Effector memory CD8-positive, alpha-beta T cell (primary cell): ENCODE results near the gene SEMA3F.

ENCODE experiments used
- ATAC-seq: fragments of 150-1000 bp; cut with Tn5 transposase; replicated peaks from 2 replicates; pipeline ENCODE4 v1.10.0; 2021; ENCODE audit warnings: mild to moderate bottlenecking, moderate library complexity
- DNase-seq, 3 experiments: peaks; one replicate each; pipeline ENCODE4 v3.0.0; 2021
- H3K27ac Mint-ChIP-seq, 2 donors: one replicate each; pipeline ENCODE4 v1.8.0; 2022; ENCODE audit warnings: mild to moderate bottlenecking in 2 of 2, mixed read lengths in 2 of 2, moderate library complexity in 2 of 2
- H3K27me3 Mint-ChIP-seq, 2 donors: one replicate each; pipeline ENCODE4 v1.8.0; 2022; ENCODE audit warnings: mixed read lengths in 2 of 2
- H3K36me3 Mint-ChIP-seq: one replicate; pipeline ENCODE4 v1.8.0; 2022; ENCODE audit warnings: mild to moderate bottlenecking, moderate library complexity, mixed read lengths; ENCODE audit not compliant: insufficient read depth
- H3K4me1 Mint-ChIP-seq, 2 donors: one replicate each; pipeline ENCODE4 v1.8.0; 2022; ENCODE audit warnings: low read depth in 2 of 2, mixed read lengths in 2 of 2
- H3K4me3 Mint-ChIP-seq, 2 donors: one replicate each; pipeline ENCODE4 v1.8.0; 2022; ENCODE audit warnings: mild to moderate bottlenecking in 2 of 2, mixed read lengths in 2 of 2, moderate library complexity in 2 of 2
- H3K9me3 Mint-ChIP-seq, 2 donors: one replicate each; pipeline ENCODE4 v1.8.0; 2022; ENCODE audit warnings: mixed read lengths in 2 of 2

The SEMA3F gene

GRCh38 chr3:50138266-50139200 lies 16.6 kb upstream of the SEMA3F start:
- H3K27me3 Mint-ChIP-seq: peaks cover 0 to 28% of the 10 kb centered on the region in 2 donors
- no peak for DNase-seq
- no peak overlapping the region for H3K4me3 Mint-ChIP-seq
- H3K27ac Mint-ChIP-seq: peak overlapping the region in 1 of 2 donors; percentile 69
- H3K36me3 Mint-ChIP-seq: peaks cover 4% of the 10 kb centered on the region
- no peaks in the 10 kb centered on the region for H3K9me3 Mint-ChIP-seq
- no peak for ATAC-seq
- H3K4me1 Mint-ChIP-seq: peaks cover 10 to 13% of the 10 kb centered on the region in 2 donors

- Mint-ChIP-seq H3K4me1 (peaks cover 10 to 13% of the 10 kb centered on the region in 2 donors), H3K27ac (peak overlapping the region in 1 of 2 donors; percentile 69), H3K36me3 (peaks cover 4% of the 10 kb centered on the region), H3K4me3 (no peak overlapping the region), H3K9me3 (no peaks in the 10 kb centered on the region), H3K27me3 (peaks cover 0 to 20% of the 10 kb centered on the region in 2 donors)
- no peak for ATAC-seq
- DNase-seq: no peak
Observed at GRCh38 chr3:50139308-50139707, 15.8 kb upstream of the SEMA3F start.

DNA sequence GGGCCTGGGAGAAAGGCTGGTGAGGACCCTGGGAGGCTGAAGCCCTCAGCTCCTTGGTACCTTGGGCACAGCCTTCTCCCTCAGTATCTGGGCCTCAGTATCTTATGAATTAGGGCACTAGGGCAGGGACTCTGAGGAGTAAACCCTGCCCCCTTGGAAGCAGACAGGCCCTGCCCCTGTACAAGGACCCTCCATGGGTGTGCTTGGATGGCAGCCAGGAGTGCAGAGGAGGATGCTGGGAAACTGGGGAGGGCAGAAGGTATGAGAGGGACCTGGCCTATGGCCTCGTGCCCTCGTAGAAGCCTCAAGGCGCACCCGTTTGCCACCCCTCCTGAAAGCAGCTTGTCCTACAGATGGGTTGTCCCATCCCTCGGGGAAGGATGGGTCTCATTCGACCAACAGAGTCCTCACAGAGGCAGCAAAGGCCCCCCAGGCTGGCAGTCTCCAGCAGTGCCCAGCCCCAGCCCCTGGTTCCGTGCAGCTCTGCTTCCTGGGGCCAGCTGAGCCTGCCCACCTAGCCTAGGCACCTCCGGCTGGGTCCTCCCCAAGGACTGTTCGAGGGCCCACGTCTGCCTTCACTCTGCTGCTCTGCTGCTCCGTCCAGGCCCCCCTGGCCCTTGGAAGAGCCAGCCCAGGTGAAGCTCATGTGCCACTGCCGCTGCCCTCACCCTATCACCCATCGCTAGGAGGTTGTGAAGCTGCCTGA lies 15.3 kb upstream of the SEMA3F start:
- H3K9me3 Mint-ChIP-seq: no peaks in the 10 kb centered on the region
- DNase-seq (no peak), ATAC-seq (no peak)
- H3K27ac Mint-ChIP-seq: no peak overlapping the region
- H3K27me3 Mint-ChIP-seq: peaks cover 0 to 19% of the 10 kb centered on the region in 2 donors
- H3K4me3 Mint-ChIP-seq: no peak overlapping the region
- H3K36me3 Mint-ChIP-seq: peaks cover 4% of the 10 kb centered on the region
- H3K4me1 Mint-ChIP-seq: peaks cover 10 to 13% of the 10 kb centered on the region in 2 donors

DNA sequence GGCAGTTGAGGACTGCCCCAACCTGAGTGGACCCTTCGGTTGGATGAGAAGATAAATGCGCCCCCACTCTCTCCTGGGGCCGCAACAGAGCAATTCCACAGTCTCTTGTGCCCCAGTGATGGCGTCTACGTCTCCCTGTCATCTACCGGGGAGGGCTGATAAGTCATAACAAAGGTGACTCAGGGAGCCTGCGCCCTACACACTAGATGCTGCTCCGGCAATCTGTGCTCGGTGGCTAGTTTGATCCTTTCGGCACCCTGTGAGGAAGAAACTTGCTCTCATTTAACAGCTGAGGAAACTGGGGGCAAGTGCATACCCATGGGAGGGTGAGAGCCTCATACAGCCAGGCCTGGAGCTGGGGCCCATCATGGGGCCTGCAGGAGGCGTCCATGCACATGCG lies 14.1 kb upstream of the SEMA3F start:
- ATAC-seq (no peak), DNase-seq (no peak)
- Mint-ChIP-seq H3K4me3 (no peak overlapping the region), H3K4me1 (peaks cover 10 to 13% of the 10 kb centered on the region in 2 donors), H3K27ac (no peak overlapping the region), H3K9me3 (no peaks in the 10 kb centered on the region), H3K27me3 (peaks cover 0 to 19% of the 10 kb centered on the region in 2 donors), H3K36me3 (peaks cover 7% of the 10 kb centered on the region)

DNA sequence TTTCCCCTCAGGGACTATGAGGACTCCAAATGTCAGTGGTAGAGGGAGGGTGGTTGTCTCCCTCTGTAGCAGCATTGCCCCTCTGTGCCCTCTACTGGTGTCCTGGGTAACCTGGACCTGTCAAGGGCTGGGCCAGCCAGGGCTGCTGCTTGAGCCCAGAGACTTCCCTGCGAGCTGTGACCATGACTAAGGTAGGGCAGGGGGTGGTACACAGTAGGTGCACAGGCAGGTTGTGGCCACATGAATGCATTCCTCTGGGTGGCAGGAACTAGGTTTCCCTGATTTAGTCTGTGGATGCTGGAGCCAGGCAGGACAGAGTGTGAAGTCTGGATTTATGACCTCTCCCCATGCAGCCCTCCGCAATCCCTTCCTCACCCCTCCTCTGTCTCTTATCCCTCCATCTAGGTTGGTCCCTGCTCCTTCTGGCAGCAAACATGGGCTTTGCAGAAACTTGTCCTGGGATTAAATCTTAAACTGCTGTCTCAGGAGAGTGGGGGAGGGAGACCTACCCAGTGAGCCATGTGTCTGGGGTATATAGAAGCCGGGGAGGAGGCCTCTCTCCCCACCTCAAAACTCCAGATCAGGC lies 8.7 kb upstream of the SEMA3F start:
- no peak overlapping the region for H3K27ac Mint-ChIP-seq
- peaks cover 0 to 17% of the 10 kb centered on the region in 2 donors for H3K27me3 Mint-ChIP-seq
- ATAC-seq: no peak

GRCh38 chr3:50147016-50147415 lies 8.1 kb upstream of the SEMA3F start:
- peaks cover 4% of the 10 kb centered on the region for H3K36me3 Mint-ChIP-seq
- H3K27me3 Mint-ChIP-seq: peaks cover 0 to 17% of the 10 kb centered on the region in 2 donors
- H3K4me3 Mint-ChIP-seq: no peak overlapping the region
- H3K27ac Mint-ChIP-seq: no peak overlapping the region
- H3K9me3 Mint-ChIP-seq: no peaks in the 10 kb centered on the region
- no peaks in the 10 kb centered on the region for H3K4me1 Mint-ChIP-seq
- ATAC-seq (no peak), DNase-seq (no peak)

More for the DNA sequence above, 8.7 kb upstream of the SEMA3F start:
- Mint-ChIP-seq H3K9me3 (no peaks in the 10 kb centered on the region), H3K4me1 (no peaks in the 10 kb centered on the region), H3K36me3 (peaks cover 4% of the 10 kb centered on the region), H3K4me3 (no peak overlapping the region)
- DNase-seq: no peak

GRCh38 chr3:50147447-50147846 lies 7.7 kb upstream of the SEMA3F start:
- Mint-ChIP-seq H3K36me3 (peaks cover 4% of the 10 kb centered on the region), H3K27ac (no peak overlapping the region), H3K27me3 (peaks cover 0 to 17% of the 10 kb centered on the region in 2 donors), H3K4me3 (no peak overlapping the region), H3K9me3 (no peaks in the 10 kb centered on the region), H3K4me1 (no peaks in the 10 kb centered on the region)
- ATAC-seq (no peak), DNase-seq (no peak)

- Mint-ChIP-seq H3K27ac (no peak overlapping the region), H3K4me1 (no peaks in the 10 kb centered on the region), H3K4me3 (no peak overlapping the region), H3K27me3 (peaks cover 0 to 18% of the 10 kb centered on the region in 2 donors), H3K9me3 (no peaks in the 10 kb centered on the region), H3K36me3 (peaks cover 4% of the 10 kb centered on the region)
- ATAC-seq (no peak), DNase-seq (no peak)
Observed at GRCh38 chr3:50147861-50148260, 7.3 kb upstream of the SEMA3F start.

DNA sequence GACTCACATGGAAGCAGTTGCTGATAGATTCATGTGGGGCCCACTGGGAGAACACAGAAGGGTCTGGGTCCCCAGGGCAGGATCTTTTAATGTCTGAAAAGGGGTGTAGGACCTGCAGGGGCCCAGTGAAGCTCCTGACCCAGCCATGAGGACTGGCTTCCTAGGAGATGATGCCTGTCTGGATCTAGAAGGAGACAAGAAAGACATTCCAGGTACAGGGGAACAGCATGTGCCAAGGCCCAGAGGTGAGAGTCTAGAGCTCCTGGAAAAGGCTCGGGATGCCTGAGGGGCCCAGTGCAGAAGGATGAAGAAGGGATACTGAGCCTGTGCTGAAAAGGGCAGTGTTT lies 4.7 kb upstream of the SEMA3F start:
- no peak overlapping the region for H3K27ac Mint-ChIP-seq
- peaks cover 7% of the 10 kb centered on the region in 2 donors for H3K4me1 Mint-ChIP-seq
- peaks cover 4% of the 10 kb centered on the region for H3K36me3 Mint-ChIP-seq
- H3K4me3 Mint-ChIP-seq: no peak overlapping the region
- peaks cover 16 to 36% of the 10 kb centered on the region in 2 donors for H3K27me3 Mint-ChIP-seq
- no peak for ATAC-seq
- DNase-seq: no peak
- H3K9me3 Mint-ChIP-seq: no peaks in the 10 kb centered on the region

GRCh38 chr3:50150863-50151686 lies 4.0 kb upstream of the SEMA3F start:
- H3K4me1 Mint-ChIP-seq: peaks cover 12% of the 10 kb centered on the region in 2 donors
- no peak overlapping the region for H3K4me3 Mint-ChIP-seq
- DNase-seq: no peak
- peaks cover under 1% of the 10 kb centered on the region for H3K36me3 Mint-ChIP-seq
- H3K27ac Mint-ChIP-seq: no peak overlapping the region
- ATAC-seq: no peak
- peaks cover 21 to 42% of the 10 kb centered on the region in 2 donors for H3K27me3 Mint-ChIP-seq
- H3K9me3 Mint-ChIP-seq: no peaks in the 10 kb centered on the region

- H3K4me1 Mint-ChIP-seq: peaks cover 12 to 14% of the 10 kb centered on the region in 2 donors
- no peaks in the 10 kb centered on the region for H3K36me3 Mint-ChIP-seq
- no peaks in the 10 kb centered on the region for H3K9me3 Mint-ChIP-seq
- H3K4me3 Mint-ChIP-seq: no peak overlapping the region
- ATAC-seq: no peak
- H3K27ac Mint-ChIP-seq: peak overlapping the region in 1 of 2 donors; percentile 36
- DNase-seq: no peak
- H3K27me3 Mint-ChIP-seq: peaks cover 27 to 46% of the 10 kb centered on the region in 2 donors
Observed at GRCh38 chr3:50151728-50152127, 3.4 kb upstream of the SEMA3F start.

GRCh38 chr3:50153782-50154475 lies 1.2 kb upstream of the SEMA3F start:
- H3K9me3 Mint-ChIP-seq: no peaks in the 10 kb centered on the region
- H3K27me3 Mint-ChIP-seq: peaks cover 35 to 65% of the 10 kb centered on the region in 2 donors
- H3K36me3 Mint-ChIP-seq: no peaks in the 10 kb centered on the region
- H3K27ac Mint-ChIP-seq: peak overlapping the region in 1 of 2 donors; percentile 75
- ATAC-seq: no peak
- peak overlapping the region; percentile 84 to 85 for H3K4me3 Mint-ChIP-seq
- H3K4me1 Mint-ChIP-seq: peaks cover 12 to 14% of the 10 kb centered on the region in 2 donors
- no peak for DNase-seq
